NCI-H1092 (cell line): Measurements from ENCODE around the gene STX1B.
"Not testable (repeated sequence)": the region's sequence is repeated elsewhere in the genome, so short reads cannot be mapped to it uniquely, and the experiment has no call there.

Experiments used
- DNase-seq: peaks from one replicate; lab custom pipeline; 2025; lab: John Stamatoyannopoulos, UW

Gene STX1B

GRCh38 chr16:31013292-31013691 lies 2.9 kb upstream of the STX1B start:
- not testable (repeated sequence) for DNase-seq

GRCh38 chr16:31011815-31012214 lies 1.4 kb upstream of the STX1B start:
- DNase-seq: not testable (repeated sequence)

DNA sequence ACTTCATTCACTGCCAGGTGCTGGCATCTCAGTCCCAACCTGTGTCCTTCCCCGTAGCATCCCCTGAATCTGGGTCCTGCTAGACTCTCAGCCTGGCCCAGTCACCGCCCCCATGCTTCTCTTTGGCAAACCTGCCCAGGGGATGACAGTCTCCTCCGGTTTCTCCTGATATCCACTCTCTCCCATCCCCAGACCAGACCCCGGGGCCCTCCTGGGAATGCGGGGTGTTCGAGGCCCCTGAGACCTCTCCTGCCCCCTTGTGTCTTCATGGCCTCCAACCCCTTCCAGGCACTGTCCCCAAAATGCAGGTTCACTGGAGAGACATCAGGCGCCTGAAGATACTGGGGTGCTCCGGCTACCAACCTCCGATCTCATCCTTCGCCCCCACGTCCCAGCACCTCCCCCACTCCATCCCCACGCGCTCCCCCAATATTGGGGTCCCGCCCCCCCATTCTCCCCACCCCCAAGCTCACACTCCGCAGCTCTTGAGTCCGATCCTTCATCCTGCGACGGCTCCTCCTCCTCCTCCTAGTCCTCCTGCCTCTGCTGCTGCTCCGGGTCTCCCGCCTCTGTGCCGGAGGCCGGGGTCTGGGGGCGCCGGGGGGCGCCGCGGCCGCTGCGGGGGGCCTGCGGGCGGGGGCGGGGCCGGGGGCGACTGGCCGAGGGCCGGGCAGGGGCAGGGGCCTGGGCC lies 399 bp downstream of the STX1B start:
- no peak for DNase-seq

DNA sequence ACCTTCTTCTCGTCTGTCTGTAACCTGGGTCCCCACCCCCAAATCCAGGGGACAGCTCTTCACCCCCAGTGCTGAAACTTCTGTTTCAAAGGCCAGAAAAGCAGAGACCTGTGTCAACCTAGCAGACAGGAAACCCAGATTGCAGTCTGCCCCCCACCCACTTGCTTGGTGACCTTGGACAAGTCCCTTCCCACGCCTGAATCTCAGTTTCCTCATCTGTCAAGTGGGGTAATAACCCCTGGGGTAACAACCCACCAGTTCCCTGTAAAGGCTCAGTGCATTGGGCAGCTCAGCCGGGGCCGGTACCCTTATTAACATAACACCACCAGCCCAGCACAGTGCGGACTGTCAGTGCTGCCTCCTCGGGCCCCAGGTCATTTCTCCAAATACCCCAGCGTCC lies 1.3 kb downstream of the STX1B start:
- DNase-seq: no peak

DNA sequence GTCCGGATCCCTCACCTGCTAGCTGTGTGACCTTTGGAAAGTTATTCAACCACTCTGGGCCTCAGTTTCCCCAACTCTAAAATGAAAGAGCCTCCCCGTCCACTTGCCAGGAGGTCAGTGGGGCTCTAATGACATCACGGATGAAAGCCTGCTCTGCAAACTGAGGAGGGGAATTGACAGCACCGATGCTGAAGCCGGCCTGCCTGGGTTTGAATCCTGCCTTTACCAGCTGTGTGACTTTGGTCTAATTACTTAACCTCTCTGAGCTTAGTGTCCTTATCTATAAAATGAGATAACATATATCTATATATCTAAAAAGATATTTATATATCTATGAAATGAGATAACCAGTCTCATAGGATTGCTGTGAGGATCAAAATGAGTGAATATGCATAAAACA lies 1.9 kb downstream of the STX1B start:
- no peak for DNase-seq

DNA sequence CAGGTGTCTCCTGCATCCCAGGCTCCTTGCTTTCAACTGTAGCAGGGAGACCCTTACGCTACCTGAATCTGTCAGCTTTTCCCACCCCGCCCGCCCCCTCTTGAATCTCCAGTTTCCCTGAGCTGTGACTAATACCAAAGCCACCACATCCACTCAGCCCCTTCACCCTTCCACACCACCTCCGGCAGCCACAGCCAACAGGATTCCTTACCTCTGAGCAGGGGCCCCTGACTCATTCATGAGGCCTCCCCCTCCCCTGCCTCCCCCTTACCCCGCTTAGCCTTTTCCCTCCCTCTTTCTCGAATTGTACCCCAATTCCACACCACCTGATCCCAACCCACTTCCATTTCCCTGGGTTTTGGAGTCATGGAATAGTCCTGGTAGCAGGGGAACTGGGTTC lies 2.3 kb downstream of the STX1B start:
- no peak for DNase-seq

DNA sequence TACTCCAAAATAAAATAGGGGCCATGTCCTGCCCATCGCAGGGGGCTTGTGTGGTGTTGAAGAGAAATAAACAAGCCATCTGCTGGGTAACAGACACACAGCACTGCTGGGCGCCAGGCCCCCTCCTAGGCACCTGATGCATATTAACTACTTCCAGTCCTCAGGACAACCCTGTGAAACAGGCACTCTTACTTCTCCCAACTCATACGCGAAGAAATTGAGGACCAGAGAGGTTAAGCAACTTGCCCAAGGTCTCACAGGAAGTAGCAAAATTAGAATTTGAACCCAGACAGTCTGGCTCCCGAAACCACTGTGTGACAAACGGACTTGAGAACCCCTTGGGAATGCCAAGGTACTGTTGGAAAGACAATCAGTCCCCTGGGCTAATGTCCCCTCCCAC lies 2.8 kb downstream of the STX1B start:
- DNase-seq: no peak

GRCh38 chr16:31006589-31006988 lies 3.8 kb downstream of the STX1B start:
- DNase-seq: no peak

DNA sequence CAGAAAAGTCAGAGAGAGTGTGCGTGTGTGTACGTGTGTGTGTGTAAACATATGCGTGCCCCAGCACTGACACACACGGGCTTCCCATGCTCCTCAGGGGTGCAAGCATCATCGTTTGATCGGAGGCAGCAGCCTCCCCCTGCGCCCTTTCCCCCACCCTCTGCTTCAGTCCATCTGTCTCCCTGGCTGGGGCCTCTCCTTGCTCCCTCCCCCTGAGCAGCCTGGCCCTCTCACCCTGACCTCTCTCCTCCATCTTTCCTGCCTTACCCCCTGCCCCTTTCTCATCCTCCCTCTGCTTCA lies 4.4 kb downstream of the STX1B start:
- DNase-seq: no peak

- DNase-seq: no peak
Observed at GRCh38 chr16:31005350-31006085, 4.9 kb downstream of the STX1B start.

- DNase-seq: no peak
Observed at GRCh38 chr16:31004658-31005057, 5.8 kb downstream of the STX1B start.

- DNase-seq: no peak
Observed at GRCh38 chr16:31003744-31004143, 6.7 kb downstream of the STX1B start.

DNA sequence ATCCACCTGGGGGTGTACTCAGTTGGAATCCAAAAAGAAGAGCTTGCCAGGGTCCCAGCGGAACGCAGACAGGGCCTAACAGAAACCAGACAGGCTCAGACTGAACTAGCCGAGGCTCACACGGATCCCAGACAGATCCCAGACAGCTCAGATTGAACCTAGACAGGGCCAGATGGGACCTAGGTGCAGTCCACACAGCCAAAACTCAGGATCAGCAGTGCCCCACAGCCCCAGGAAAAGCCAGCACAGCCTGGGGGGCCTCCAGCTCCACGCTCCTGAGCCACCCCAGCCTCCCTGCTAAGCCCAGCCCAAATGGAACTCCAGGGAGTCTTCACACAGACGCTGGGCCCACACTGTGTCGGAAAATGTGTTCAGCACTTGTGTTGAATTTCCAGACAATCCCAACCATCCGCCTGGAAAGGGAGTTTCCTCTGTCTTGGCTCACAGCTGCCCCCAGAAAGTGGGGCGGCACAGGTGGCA lies 7.5 kb downstream of the STX1B start:
- no peak for DNase-seq

DNA sequence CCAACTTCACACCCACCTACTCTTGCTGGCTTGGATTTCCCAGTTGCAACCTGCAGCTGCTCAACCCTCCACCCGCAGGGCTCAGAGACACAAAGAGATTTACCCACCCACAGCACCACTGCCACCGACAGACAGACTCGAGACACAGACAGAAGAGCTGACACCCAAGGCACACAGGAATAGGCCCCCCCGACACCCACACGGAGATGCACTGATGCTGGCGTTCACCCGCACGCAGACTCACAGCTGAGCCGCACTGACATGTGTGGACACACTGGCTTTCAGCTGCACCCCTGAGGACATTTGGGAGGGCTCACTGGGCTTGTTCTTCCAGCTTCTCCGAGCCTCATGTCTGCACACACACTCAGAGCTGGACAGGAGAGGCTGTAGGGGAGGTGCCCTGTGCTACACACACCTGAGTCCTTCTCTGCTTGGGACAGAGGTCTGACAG lies 8.2 kb downstream of the STX1B start:
- DNase-seq: no peak

GRCh38 chr16:31001507-31002249 lies 8.8 kb downstream of the STX1B start:
- DNase-seq: no peak

DNA sequence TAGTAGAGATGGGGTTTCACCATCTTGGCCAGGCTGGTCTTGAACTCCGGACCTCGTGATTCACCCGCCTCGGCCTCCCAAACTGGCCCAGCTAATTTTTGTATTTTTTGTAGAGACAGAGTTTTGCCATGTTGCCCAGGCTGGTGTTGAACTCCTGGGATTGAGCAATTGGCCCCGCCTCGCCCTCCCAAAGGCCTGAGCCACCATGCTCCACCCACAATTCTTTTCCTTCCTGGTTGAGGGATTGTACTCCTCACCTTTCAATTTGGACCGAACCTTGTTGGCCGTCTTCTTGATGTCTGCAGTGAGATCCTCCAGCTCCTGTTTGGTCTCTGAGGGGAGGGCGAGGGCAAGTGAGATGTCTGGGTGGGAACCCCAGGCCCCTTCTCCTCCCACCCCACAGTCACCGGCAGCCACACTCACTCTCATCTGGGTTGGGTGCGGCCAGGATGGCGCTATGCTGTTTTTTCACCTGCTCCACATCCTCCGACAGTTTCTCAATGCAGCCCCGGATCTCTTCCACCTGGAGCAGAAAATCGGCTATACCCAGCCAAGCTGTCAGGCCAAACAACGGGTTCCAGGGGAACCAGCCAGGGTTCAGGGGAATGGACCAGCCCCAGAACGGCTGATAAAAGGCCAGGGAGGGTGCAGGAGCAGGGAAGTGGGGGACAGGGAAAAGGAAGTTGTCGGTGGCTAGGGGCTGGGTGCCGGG lies 9.6 kb downstream of the STX1B start:
- DNase-seq: no peak

DNA sequence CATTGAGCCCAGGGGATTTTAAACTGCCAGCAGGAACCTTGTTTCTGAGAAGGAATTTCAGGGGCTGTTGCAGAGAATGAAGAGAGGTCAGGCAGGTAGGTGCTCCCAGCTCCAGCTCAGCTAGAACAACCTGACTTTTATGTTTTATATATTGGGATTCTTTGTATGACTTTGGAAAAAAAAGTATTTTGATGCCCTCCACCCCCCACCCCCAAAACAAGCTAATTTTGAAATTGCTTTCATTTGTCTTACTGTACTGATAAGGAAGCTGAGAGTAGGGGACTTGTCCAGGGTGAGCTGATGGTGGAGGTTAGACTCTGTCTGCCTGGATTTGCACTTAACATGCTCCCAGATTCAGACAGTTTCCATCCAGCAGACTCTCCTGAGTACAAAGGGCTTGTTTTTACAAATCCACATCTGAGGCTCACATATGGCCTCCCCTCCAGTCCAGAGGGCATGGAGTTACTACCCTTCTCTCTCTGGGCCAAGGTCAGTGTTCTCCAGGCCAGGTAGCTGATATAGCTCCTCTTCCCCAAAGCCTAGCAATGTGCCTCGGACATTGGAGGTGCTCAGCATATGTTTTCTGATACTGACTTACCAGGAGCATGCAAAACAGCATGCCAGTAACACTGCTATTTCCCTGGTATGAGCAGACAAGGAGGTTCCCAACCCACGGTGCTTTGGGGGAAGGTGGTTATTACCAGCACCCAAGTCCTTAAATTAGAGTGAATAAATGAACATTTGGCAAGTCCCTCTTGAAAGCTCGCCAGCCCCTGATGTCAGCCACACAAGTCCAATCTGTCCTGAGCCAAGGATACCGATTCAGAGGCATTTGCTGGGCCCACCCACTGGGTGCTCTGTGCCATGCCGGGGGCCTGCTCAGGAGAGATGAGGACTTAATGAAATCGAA lies 11.3 kb downstream of the STX1B start:
- DNase-seq: no peak

GRCh38 chr16:30997725-30998711 lies 12.4 kb downstream of the STX1B start:
- no peak for DNase-seq

GRCh38 chr16:30996985-30997724 lies 13.3 kb downstream of the STX1B start:
- DNase-seq: no peak
